ENCODE results near the gene NAT8L.

Gene NAT8L

DNA sequence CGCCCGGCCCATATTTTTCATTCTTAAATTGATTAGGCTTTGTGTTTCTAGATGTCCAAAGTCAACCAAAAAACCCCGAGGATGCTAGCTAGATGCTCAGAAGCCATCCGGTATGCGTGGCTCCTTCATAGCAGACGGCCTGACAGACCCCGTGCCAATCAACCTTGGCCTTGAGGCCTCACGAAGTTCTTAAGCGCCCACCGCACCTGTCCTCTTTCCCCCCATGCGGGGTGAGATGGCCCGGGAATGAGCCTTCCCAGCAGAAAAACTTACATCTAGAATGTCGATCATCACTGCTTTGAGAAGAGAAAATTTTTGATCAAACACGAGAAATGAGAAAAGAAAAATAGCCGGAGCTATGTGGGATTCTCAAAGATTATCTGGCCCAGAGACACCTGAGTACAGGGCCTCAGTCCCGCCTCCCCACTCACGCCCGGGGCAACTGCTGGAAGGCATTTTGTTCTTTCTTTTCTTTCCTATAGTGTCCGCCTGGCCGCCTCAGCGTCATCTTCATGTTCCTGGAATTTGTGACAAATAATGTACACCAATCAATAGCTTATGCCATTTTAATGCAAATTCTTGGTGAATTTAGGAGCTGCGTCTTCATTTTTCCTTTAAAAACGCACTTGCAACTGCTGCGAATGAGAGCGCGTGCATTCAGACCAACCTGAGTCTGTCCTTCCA is 1.6 kb upstream of the NAT8L start:
- H3K9me2 ChIP-seq (replicated peaks; ENCODE audit: insufficient read depth, low read length) = no peaks in the 10 kb centered on the region

GRCh38 chr4:2058264-2059045 is 672 bp upstream of the NAT8L start:
- Histone ChIP-seq H3K79me2 (ENCODE audit: insufficient read depth, low read length) (no peaks in the 10 kb centered on the region), H3K4me2 (ENCODE audit: low read depth, low read length, poor library complexity, severe bottlenecking) (peak overlapping the region; percentile 39), H3K27ac (ENCODE audit: low read depth, low read length) (no peak overlapping the region), H2AFZ (ENCODE audit: low read depth, low read length, severe bottlenecking) (no peak overlapping the region), H3K27me3 (ENCODE audit: low read length) (no peaks in the 10 kb centered on the region), H3K9ac (ENCODE audit: low read length) (peak overlapping the region; percentile 22; the same call in 1 of the 2 replicates), H3K9me3 (ENCODE audit: insufficient read depth, low read length) (no peaks in the 10 kb centered on the region), H3F3A (ENCODE audit: insufficient read depth) (no peaks in the 10 kb centered on the region), H4K20me1 (ENCODE audit: low read depth, low read length) (no peaks in the 10 kb centered on the region), H3K9me2 (replicated peaks; ENCODE audit: insufficient read depth, low read length) (no peaks in the 10 kb centered on the region), H3K4me3 (ENCODE audit: insufficient read depth, low read length, poor library complexity, severe bottlenecking) (peak overlapping the region; percentile 49), H3K36me3 (ENCODE audit: low read length) (no peaks in the 10 kb centered on the region)
- TF ChIP-seq EZH2phosphoT487 (conservative IDR thresholded peaks at IDR 0.05; ENCODE audit: low read length) (no peak), CTCF (IDR thresholded peaks at IDR 0.05; ENCODE audit: insufficient read depth, low read length, poor library complexity, severe bottlenecking) (no peak)

More for the DNA sequence above, 1.6 kb upstream of the NAT8L start:
- H3K4me2 ChIP-seq (ENCODE audit: low read depth, low read length, poor library complexity, severe bottlenecking) = no peak overlapping the region
- H3F3A ChIP-seq (ENCODE audit: insufficient read depth) = no peaks in the 10 kb centered on the region
- H3K79me2 ChIP-seq (ENCODE audit: insufficient read depth, low read length) = no peaks in the 10 kb centered on the region
- no peak overlapping the region for H2AFZ ChIP-seq (ENCODE audit: low read depth, low read length, severe bottlenecking)
- H3K4me3 ChIP-seq (ENCODE audit: insufficient read depth, low read length, poor library complexity, severe bottlenecking) = no peak overlapping the region
- no peak overlapping the region for H3K9ac ChIP-seq (ENCODE audit: low read length)
- TF ChIP-seq CTCF (IDR thresholded peaks at IDR 0.05; ENCODE audit: insufficient read depth, low read length, poor library complexity, severe bottlenecking) (no peak), EZH2phosphoT487 (conservative IDR thresholded peaks at IDR 0.05; ENCODE audit: low read length) (no peak)
- H4K20me1 ChIP-seq (ENCODE audit: low read depth, low read length) = no peaks in the 10 kb centered on the region
- H3K9me3 ChIP-seq (ENCODE audit: insufficient read depth, low read length) = no peaks in the 10 kb centered on the region
- H3K36me3 ChIP-seq (ENCODE audit: low read length) = no peaks in the 10 kb centered on the region
- H3K27ac ChIP-seq (ENCODE audit: low read depth, low read length) = no peak overlapping the region
- H3K27me3 ChIP-seq (ENCODE audit: low read length) = no peaks in the 10 kb centered on the region

DNA sequence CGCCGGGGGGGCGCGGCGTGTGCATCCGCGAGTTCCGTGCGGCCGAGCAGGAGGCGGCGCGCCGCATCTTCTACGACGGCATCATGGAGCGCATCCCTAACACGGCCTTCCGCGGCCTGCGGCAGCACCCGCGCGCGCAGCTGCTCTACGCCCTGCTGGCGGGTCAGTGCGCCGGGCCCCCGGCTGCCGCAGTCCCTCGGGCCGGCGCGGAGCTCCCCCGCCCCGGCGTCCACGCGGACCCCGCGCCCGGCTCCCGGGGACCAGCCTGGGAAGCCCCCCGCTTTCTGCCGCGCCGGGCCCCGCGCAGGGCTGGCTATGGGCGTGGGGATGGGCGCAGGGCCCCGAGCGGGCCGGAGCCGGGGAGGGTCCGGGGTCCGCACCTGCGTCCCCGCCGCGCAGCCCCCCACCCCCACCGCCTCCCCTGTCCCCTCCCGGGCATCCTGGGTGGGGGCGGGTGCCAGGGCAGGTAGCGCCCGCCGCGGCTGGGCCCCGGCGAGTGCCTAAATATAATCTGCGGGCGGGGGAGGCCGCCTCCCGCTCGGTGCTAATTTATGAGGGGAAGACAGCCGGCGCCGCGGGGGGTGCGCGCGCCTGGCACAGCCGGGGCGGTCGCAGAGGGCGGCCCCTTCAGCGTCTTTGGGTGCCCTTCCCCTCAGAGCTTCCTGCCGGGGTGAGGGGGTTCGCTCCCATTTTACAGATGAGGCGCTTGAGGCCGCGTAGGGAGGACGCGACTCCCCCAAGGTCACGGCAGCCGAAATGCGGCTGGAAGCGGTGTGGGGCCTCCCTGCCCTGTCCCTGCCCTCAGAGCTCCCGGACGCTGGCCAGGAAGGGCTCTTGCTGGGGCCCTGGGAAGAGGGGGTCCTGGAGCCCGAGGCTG is 837 bp downstream of the NAT8L start:
- no peaks in the 10 kb centered on the region for H3K36me3 ChIP-seq (ENCODE audit: low read length)
- peak overlapping the region; percentile 46 for H3K4me3 ChIP-seq (ENCODE audit: insufficient read depth, low read length, poor library complexity, severe bottlenecking)
- H3K27me3 ChIP-seq (ENCODE audit: low read length) = no peaks in the 10 kb centered on the region
- TF ChIP-seq CTCF (IDR thresholded peaks at IDR 0.05; ENCODE audit: insufficient read depth, low read length, poor library complexity, severe bottlenecking) (no peak), EZH2phosphoT487 (conservative IDR thresholded peaks at IDR 0.05; ENCODE audit: low read length) (no peak)
- no peak overlapping the region for H2AFZ ChIP-seq (ENCODE audit: low read depth, low read length, severe bottlenecking)
- H3K27ac ChIP-seq (ENCODE audit: low read depth, low read length) = no peak overlapping the region
- H4K20me1 ChIP-seq (ENCODE audit: low read depth, low read length) = no peaks in the 10 kb centered on the region
- H3K79me2 ChIP-seq (ENCODE audit: insufficient read depth, low read length) = no peaks in the 10 kb centered on the region
- no peaks in the 10 kb centered on the region for H3K9me3 ChIP-seq (ENCODE audit: insufficient read depth, low read length)
- H3K9me2 ChIP-seq (replicated peaks; ENCODE audit: insufficient read depth, low read length) = no peaks in the 10 kb centered on the region
- peak overlapping the region; percentile 44 for H3K4me2 ChIP-seq (ENCODE audit: low read depth, low read length, poor library complexity, severe bottlenecking)
- H3K9ac ChIP-seq (ENCODE audit: low read length) = peak overlapping the region; percentile 37; the same call in 1 of the 2 replicates
- no peaks in the 10 kb centered on the region for H3F3A ChIP-seq (ENCODE audit: insufficient read depth)

All from SU-DHL-6 (cell line).